SK-N-SH treated with all-trans-retinoic acid at 6 μM for 48 hours (cell line): ENCODE data around the gene SH2D6.

Experiments used
- ATAC-seq: fragments of 200-7000 bp; cut with Tn5 transposase; 3 replicates; pipeline ENCODE4 v1.9.1; 2020; ENCODE audit warnings: mild to moderate bottlenecking, moderate library complexity
- ARNTL ChIP-seq: fragments of 450-650 bp; formaldehyde crosslinking; IDR thresholded peaks from 2 replicates; pipeline ENCODE4 v1.5.0; 2020; ENCODE audit warnings: low read depth, mild to moderate bottlenecking, moderate library complexity, borderline replicate concordance
- BACH2 ChIP-seq: fragments of 250-450 bp; sonication (Bioruptor Pico); IDR thresholded peaks from 2 replicates; pipeline ENCODE4 v1.9.0; 2021; ENCODE audit warnings: mild to moderate bottlenecking, borderline replicate concordance
- CSDC2 ChIP-seq: fragments of 250-450 bp; sonication (Bioruptor Pico); IDR thresholded peaks from 2 replicates; pipeline ENCODE4 v1.5.0; 2020; ENCODE audit warnings: mild to moderate bottlenecking, moderate library complexity
- ESRRG ChIP-seq: fragments of 250-450 bp; sonication (Bioruptor Pico); IDR thresholded peaks from 2 replicates; pipeline ENCODE4 v1.6.1; 2021; ENCODE audit warnings: mild to moderate bottlenecking
- GLIS3 ChIP-seq: fragments of 250-450 bp; sonication (Bioruptor Pico); IDR thresholded peaks from 2 replicates; pipeline ENCODE4 v1.5.0; 2020; ENCODE audit warnings: mild to moderate bottlenecking, moderate library complexity
- ISL1 ChIP-seq: fragments of 250-450 bp; sonication (Bioruptor Pico); IDR thresholded peaks from 2 replicates; pipeline ENCODE4 v2.1.2; 2022; ENCODE audit warnings: mild to moderate bottlenecking, moderate library complexity
- OSR1 ChIP-seq: fragments of 250-450 bp; sonication (Bioruptor Pico); IDR thresholded peaks from 2 replicates; pipeline ENCODE4 v1.8.0; 2022; ENCODE audit warnings: moderate library complexity, mild to moderate bottlenecking, inconsistent platforms
- PPARA ChIP-seq: fragments of 250-450 bp; sonication (Bioruptor Pico); IDR thresholded peaks from 2 replicates; pipeline ENCODE4 v1.5.0; 2020; ENCODE audit warnings: mild to moderate bottlenecking, borderline replicate concordance
- RARB ChIP-seq: fragments of 250-450 bp; sonication (Bioruptor Pico); IDR thresholded peaks from 2 replicates; pipeline ENCODE4 v1.8.0; 2021; ENCODE audit warnings: mild to moderate bottlenecking, moderate library complexity
- SNAI2 ChIP-seq: fragments of 250-450 bp; sonication (Bioruptor Pico); IDR thresholded peaks from 2 replicates; pipeline ENCODE4 v1.5.0; 2020; ENCODE audit warnings: mild to moderate bottlenecking, moderate library complexity
- TCF4 ChIP-seq: fragments of 250-450 bp; sonication (Bioruptor Pico); IDR thresholded peaks from 2 replicates; pipeline ENCODE4 v1.8.0; 2021; ENCODE audit warnings: mild to moderate bottlenecking, moderate library complexity, borderline replicate concordance
- TOX ChIP-seq: fragments of 250-450 bp; sonication (Bioruptor Pico); IDR thresholded peaks from 2 replicates; pipeline ENCODE4 v1.8.0; 2021; ENCODE audit warnings: mild to moderate bottlenecking, moderate library complexity, borderline replicate concordance
- ZC3H10 ChIP-seq: fragments of 250-450 bp; sonication (Bioruptor Pico); IDR thresholded peaks from 2 replicates; pipeline ENCODE4 v1.5.1; 2021; ENCODE audit warnings: mild to moderate bottlenecking, moderate library complexity
- ZFP3 ChIP-seq: fragments of 250-450 bp; sonication (Bioruptor Pico); IDR thresholded peaks from 2 replicates; pipeline ENCODE4 v1.5.0; 2020; ENCODE audit warnings: mild to moderate bottlenecking, moderate library complexity
- ZFP30 ChIP-seq: fragments of 450-650 bp; formaldehyde crosslinking; IDR thresholded peaks from 2 replicates; pipeline ENCODE4 v1.5.0; 2022; ENCODE audit warnings: mild to moderate bottlenecking, moderate library complexity
- ZNF565 ChIP-seq: fragments of 450-650 bp; formaldehyde crosslinking; conservative IDR thresholded peaks from 2 replicates; pipeline ENCODE4 v1.5.0; 2020; ENCODE audit warnings: low read depth, mild to moderate bottlenecking, moderate library complexity
- ZNF70 ChIP-seq: fragments of 450-650 bp; formaldehyde crosslinking; IDR thresholded peaks from 2 replicates; pipeline ENCODE4 v1.5.0; 2020; ENCODE audit warnings: mild to moderate bottlenecking, moderate library complexity
- TF ChIP-seq, protein P1 (sequence below): fragments of 250-450 bp; sonication (Bioruptor Pico); IDR thresholded peaks from 2 replicates; pipeline ENCODE4 v1.5.0; 2020; ENCODE audit warnings: mild to moderate bottlenecking, moderate library complexity
- TF ChIP-seq, protein P2 (sequence below): fragments of 250-450 bp; sonication (Bioruptor Pico); IDR thresholded peaks from 2 replicates; pipeline ENCODE4 v1.5.1; 2020; ENCODE audit warnings: low read depth, mild to moderate bottlenecking, moderate library complexity
- TF ChIP-seq, protein P3 (sequence below): fragments of 250-450 bp; sonication (Bioruptor Pico); IDR thresholded peaks from 2 replicates; pipeline ENCODE4 v1.8.0; 2021; ENCODE audit warnings: low read depth, mild to moderate bottlenecking, moderate library complexity, borderline replicate concordance
- TF ChIP-seq, protein P4 (sequence below): fragments of 250-450 bp; sonication (Bioruptor Pico); IDR thresholded peaks from 2 replicates; pipeline ENCODE4 v1.5.1; 2021; ENCODE audit warnings: mild to moderate bottlenecking, moderate library complexity
- TF ChIP-seq, protein P5 (sequence below): fragments of 250-450 bp; sonication (Bioruptor Pico); IDR thresholded peaks from 2 replicates; pipeline ENCODE4 v1.8.0; 2020; ENCODE audit warnings: mild to moderate bottlenecking, moderate library complexity, borderline replicate concordance

The SH2D6 gene

DNA sequence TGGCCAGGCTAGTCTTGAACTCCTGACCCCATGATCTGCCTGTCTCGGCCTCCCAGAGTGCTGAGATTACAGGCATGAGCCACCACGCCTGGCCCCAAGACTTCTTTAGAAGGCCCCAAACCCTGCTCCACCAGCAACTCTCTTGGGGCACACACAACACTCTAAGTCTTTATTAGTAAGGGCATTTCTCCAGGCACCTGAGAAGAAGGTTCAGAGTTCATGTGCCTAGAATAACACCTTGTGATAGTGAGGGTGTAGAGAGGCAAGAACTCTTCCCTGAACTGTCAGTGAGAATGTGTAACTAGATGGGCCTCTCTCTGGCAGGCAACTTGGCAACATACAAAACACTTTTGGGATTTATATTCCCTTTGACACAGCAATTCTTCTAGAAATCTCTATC, 43.8 kb downstream of the SH2D6 start:
- ATAC-seq: no peak
- TF ChIP-seq TCF4: no peak
- no peak for TF ChIP-seq TOX (CRISPR knock-in tag)
- TF ChIP-seq GLIS3 (CRISPR knock-in tag): no peak
- TF ChIP-seq ZFP3 (CRISPR knock-in tag): no peak
- no peak for TF ChIP-seq ARNTL
- TF ChIP-seq, protein P1, sequence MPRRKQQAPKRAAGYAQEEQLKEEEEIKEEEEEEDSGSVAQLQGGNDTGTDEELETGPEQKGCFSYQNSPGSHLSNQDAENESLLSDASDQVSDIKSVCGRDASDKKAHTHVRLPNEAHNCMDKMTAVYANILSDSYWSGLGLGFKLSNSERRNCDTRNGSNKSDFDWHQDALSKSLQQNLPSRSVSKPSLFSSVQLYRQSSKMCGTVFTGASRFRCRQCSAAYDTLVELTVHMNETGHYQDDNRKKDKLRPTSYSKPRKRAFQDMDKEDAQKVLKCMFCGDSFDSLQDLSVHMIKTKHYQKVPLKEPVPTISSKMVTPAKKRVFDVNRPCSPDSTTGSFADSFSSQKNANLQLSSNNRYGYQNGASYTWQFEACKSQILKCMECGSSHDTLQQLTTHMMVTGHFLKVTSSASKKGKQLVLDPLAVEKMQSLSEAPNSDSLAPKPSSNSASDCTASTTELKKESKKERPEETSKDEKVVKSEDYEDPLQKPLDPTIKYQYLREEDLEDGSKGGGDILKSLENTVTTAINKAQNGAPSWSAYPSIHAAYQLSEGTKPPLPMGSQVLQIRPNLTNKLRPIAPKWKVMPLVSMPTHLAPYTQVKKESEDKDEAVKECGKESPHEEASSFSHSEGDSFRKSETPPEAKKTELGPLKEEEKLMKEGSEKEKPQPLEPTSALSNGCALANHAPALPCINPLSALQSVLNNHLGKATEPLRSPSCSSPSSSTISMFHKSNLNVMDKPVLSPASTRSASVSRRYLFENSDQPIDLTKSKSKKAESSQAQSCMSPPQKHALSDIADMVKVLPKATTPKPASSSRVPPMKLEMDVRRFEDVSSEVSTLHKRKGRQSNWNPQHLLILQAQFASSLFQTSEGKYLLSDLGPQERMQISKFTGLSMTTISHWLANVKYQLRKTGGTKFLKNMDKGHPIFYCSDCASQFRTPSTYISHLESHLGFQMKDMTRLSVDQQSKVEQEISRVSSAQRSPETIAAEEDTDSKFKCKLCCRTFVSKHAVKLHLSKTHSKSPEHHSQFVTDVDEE (CRISPR knock-in tag): no peak
- TF ChIP-seq OSR1 (CRISPR knock-in tag): no peak
- no peak for TF ChIP-seq ZFP30 (CRISPR knock-in tag)
- no peak for TF ChIP-seq ISL1
- no peak for TF ChIP-seq PPARA
- TF ChIP-seq, protein P2, sequence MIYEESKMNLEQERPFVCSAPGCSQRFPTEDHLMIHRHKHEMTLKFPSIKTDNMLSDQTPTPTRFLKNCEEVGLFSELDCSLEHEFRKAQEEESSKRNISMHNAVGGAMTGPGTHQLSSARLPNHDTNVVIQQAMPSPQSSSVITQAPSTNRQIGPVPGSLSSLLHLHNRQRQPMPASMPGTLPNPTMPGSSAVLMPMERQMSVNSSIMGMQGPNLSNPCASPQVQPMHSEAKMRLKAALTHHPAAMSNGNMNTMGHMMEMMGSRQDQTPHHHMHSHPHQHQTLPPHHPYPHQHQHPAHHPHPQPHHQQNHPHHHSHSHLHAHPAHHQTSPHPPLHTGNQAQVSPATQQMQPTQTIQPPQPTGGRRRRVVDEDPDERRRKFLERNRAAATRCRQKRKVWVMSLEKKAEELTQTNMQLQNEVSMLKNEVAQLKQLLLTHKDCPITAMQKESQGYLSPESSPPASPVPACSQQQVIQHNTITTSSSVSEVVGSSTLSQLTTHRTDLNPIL (CRISPR knock-in tag): no peak
- TF ChIP-seq, protein P3, sequence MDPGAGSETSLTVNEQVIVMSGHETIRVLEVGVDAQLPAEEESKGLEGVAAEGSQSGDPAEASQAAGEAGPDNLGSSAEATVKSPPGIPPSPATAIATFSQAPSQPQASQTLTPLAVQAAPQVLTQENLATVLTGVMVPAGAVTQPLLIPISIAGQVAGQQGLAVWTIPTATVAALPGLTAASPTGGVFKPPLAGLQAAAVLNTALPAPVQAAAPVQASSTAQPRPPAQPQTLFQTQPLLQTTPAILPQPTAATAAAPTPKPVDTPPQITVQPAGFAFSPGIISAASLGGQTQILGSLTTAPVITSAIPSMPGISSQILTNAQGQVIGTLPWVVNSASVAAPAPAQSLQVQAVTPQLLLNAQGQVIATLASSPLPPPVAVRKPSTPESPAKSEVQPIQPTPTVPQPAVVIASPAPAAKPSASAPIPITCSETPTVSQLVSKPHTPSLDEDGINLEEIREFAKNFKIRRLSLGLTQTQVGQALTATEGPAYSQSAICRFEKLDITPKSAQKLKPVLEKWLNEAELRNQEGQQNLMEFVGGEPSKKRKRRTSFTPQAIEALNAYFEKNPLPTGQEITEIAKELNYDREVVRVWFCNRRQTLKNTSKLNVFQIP: no peak
- TF ChIP-seq ZNF565: no peak
- no peak for TF ChIP-seq RARB (CRISPR knock-in tag)
- no peak for TF ChIP-seq ZNF70
- TF ChIP-seq ZC3H10 (CRISPR knock-in tag): no peak
- TF ChIP-seq CSDC2: no peak
- TF ChIP-seq, protein P4, sequence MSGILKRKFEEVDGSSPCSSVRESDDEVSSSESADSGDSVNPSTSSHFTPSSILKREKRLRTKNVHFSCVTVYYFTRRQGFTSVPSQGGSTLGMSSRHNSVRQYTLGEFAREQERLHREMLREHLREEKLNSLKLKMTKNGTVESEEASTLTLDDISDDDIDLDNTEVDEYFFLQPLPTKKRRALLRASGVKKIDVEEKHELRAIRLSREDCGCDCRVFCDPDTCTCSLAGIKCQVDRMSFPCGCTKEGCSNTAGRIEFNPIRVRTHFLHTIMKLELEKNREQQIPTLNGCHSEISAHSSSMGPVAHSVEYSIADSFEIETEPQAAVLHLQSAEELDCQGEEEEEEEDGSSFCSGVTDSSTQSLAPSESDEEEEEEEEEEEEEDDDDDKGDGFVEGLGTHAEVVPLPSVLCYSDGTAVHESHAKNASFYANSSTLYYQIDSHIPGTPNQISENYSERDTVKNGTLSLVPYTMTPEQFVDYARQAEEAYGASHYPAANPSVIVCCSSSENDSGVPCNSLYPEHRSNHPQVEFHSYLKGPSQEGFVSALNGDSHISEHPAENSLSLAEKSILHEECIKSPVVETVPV (CRISPR knock-in tag): no peak
- TF ChIP-seq SNAI2 (CRISPR knock-in tag): no peak
- TF ChIP-seq, protein P5, sequence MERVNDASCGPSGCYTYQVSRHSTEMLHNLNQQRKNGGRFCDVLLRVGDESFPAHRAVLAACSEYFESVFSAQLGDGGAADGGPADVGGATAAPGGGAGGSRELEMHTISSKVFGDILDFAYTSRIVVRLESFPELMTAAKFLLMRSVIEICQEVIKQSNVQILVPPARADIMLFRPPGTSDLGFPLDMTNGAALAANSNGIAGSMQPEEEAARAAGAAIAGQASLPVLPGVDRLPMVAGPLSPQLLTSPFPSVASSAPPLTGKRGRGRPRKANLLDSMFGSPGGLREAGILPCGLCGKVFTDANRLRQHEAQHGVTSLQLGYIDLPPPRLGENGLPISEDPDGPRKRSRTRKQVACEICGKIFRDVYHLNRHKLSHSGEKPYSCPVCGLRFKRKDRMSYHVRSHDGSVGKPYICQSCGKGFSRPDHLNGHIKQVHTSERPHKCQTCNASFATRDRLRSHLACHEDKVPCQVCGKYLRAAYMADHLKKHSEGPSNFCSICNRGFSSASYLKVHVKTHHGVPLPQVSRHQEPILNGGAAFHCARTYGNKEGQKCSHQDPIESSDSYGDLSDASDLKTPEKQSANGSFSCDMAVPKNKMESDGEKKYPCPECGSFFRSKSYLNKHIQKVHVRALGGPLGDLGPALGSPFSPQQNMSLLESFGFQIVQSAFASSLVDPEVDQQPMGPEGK (CRISPR knock-in tag): no peak

DNA sequence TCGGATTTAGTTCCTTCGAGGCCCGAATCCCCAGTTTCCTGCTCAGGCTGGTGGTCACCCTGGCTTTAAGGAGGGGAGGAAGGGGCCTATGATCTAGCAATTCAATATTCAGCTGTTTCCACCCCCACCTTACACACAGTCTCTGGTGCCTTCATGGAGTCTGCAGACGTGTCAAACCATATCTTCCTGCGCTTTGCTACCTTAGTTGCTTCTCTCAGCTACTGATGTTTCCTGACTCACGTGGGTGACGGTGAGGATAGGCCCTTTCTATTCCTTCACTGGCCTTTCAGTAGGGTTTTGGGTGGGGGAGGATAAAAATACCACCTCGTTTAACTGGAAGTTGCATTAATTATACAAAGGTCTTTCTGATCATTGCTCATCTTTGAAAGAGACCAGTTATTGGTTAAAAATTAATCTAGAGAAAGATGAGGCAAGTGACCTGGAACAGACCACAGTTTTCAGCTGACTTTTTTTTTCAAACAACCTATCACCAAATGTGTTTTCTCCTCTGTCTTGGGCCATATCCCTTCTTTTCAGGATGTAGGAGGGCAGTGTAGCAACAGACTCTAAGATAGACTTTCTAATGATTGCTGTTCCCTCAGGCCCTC, 49.7 kb downstream of the SH2D6 start:
- no peak for ATAC-seq
- TF ChIP-seq CSDC2 (no peak), TCF4 (no peak), ZFP3 (CRISPR knock-in tag) (no peak), BACH2 (no peak), SNAI2 (CRISPR knock-in tag) (no peak), ZNF565 (no peak), ARNTL (no peak), ZNF70 (no peak), PPARA (no peak), ESRRG (no peak), OSR1 (CRISPR knock-in tag) (no peak), TOX (CRISPR knock-in tag) (no peak), ZFP30 (CRISPR knock-in tag) (no peak)
- TF ChIP-seq, protein P2 (CRISPR knock-in tag): no peak
- TF ChIP-seq, protein P3: no peak
- TF ChIP-seq, protein P5 (CRISPR knock-in tag): no peak
